HepG2 (cell line): ENCODE measurements around the gene AUNIP. TPM values are rescaled to one million over a fixed set of nuclear protein-coding genes. Genes with fewer than 3 reads are reported as not detected.

Experiments
- CBX5 ChIP-seq: sonication (generic); formaldehyde crosslinking; IDR thresholded peaks from 2 replicates; pipeline ENCODE4 v1.4.0; 2020; ENCODE audit warnings: missing genetic modification reagents, borderline replicate concordance
- ELF4 ChIP-seq: sonication (generic); formaldehyde crosslinking; IDR thresholded peaks from 2 replicates; pipeline ENCODE4 v1.5.0; 2020; ENCODE audit warnings: missing genetic modification reagents, mild to moderate bottlenecking, moderate library complexity, borderline replicate concordance
- ESRRA ChIP-seq: sonication (generic); formaldehyde crosslinking; IDR thresholded peaks from 2 replicates; pipeline ENCODE4 v1.5.1; 2020; ENCODE audit warnings: mild to moderate bottlenecking, low read depth, missing genetic modification reagents
- FOSL2 ChIP-seq: sonication (generic); formaldehyde crosslinking; IDR thresholded peaks from 2 replicates; pipeline ENCODE4 v1.4.0; 2020; ENCODE audit warnings: missing genetic modification reagents
- GPN1 ChIP-seq: sonication (generic); formaldehyde crosslinking; IDR thresholded peaks from 2 replicates; pipeline ENCODE4 v1.5.1; 2020; ENCODE audit warnings: missing genetic modification reagents, borderline replicate concordance
- GZF1 ChIP-seq: sonication (generic); formaldehyde crosslinking; IDR thresholded peaks from 2 replicates; pipeline ENCODE4 v1.5.1; 2020; ENCODE audit warnings: mild to moderate bottlenecking, missing genetic modification reagents
- HHEX ChIP-seq: IDR thresholded peaks from 2 replicates; pipeline ENCODE4 v1.6.1; 2016; ENCODE audit warnings: control low read depth
- MAF1 ChIP-seq: sonication (generic); formaldehyde crosslinking; IDR thresholded peaks from 2 replicates; pipeline ENCODE4 v1.5.0; 2020; ENCODE audit warnings: missing genetic modification reagents, borderline replicate concordance
- MED13 ChIP-seq: sonication (generic); formaldehyde crosslinking; IDR thresholded peaks from 2 replicates; pipeline ENCODE4 v1.5.0; 2020; ENCODE audit warnings: missing genetic modification reagents
- NKX3-1 ChIP-seq: sonication (generic); formaldehyde crosslinking; IDR thresholded peaks from 2 replicates; pipeline ENCODE4 v1.5.0; 2020; ENCODE audit warnings: missing genetic modification reagents
- PAF1 ChIP-seq: IDR thresholded peaks from 2 replicates; pipeline ENCODE4 v1.6.1; 2016; ENCODE audit warnings: missing genetic modification reagents, missing compliant biosample characterization
- PAX8 ChIP-seq: sonication (generic); formaldehyde crosslinking; IDR thresholded peaks from 2 replicates; pipeline ENCODE4 v1.8.0; 2022; ENCODE audit warnings: mild to moderate bottlenecking, missing genetic modification reagents, borderline replicate concordance
- POLR2A ChIP-seq, 2 experiments: IDR thresholded peaks; 2 replicates each; pipeline ENCODE4 v1.6.1; 2011; ENCODE audit warnings: low read depth in 2 of 2, low read length in 2 of 2, mild to moderate bottlenecking in 1 of 2, moderate library complexity in 1 of 2; ENCODE audit not compliant: insufficient read depth in 1 of 2
- REXO4 ChIP-seq: sonication (generic); formaldehyde crosslinking; IDR thresholded peaks from 2 replicates; pipeline ENCODE4 v1.8.0; 2022; ENCODE audit warnings: missing genetic modification reagents, mild to moderate bottlenecking, borderline replicate concordance
- SCMH1 ChIP-seq: sonication (generic); formaldehyde crosslinking; IDR thresholded peaks from 2 replicates; pipeline ENCODE4 v1.9.0; 2021; ENCODE audit warnings: missing genetic modification reagents, mild to moderate bottlenecking, borderline replicate concordance
- SNRNP70 ChIP-seq: fragments of 200-400 bp; formaldehyde crosslinking; IDR thresholded peaks from 2 replicates; pipeline ENCODE4 v1.6.1; 2017; ENCODE audit warnings: mild to moderate bottlenecking, low read depth, low read length, moderate library complexity
- SP140L ChIP-seq: sonication (generic); formaldehyde crosslinking; IDR thresholded peaks from 2 replicates; pipeline ENCODE4 v1.4.0; 2020; ENCODE audit warnings: missing genetic modification reagents, borderline replicate concordance
- TBL1XR1 ChIP-seq: fragments of 150-350 bp; IDR thresholded peaks from 2 replicates; pipeline ENCODE4 v1.6.1; 2014; ENCODE audit warnings: borderline replicate concordance, low read length; ENCODE audit not compliant: partially characterized antibody
- ZNF274 ChIP-seq: sonication (generic); formaldehyde crosslinking; IDR thresholded peaks from 2 replicates; pipeline ENCODE4 v1.5.1; 2020; ENCODE audit warnings: mild to moderate bottlenecking, missing genetic modification reagents
- ZNF431 ChIP-seq: sonication (generic); formaldehyde crosslinking; IDR thresholded peaks from 2 replicates; pipeline ENCODE4 v1.9.0; 2022; ENCODE audit warnings: missing genetic modification reagents, low read depth, mild to moderate bottlenecking, borderline replicate concordance
- ZNF451 ChIP-seq: sonication (generic); formaldehyde crosslinking; IDR thresholded peaks from 2 replicates; pipeline ENCODE4 v1.5.0; 2020; ENCODE audit warnings: mild to moderate bottlenecking, missing genetic modification reagents
- ZNF468 ChIP-seq: sonication (generic); formaldehyde crosslinking; IDR thresholded peaks from 2 replicates; pipeline ENCODE4 v1.8.0; 2022; ENCODE audit warnings: mild to moderate bottlenecking, moderate library complexity, missing genetic modification reagents
- ZNF672 ChIP-seq: sonication (generic); formaldehyde crosslinking; IDR thresholded peaks from 2 replicates; pipeline ENCODE4 v1.8.1; 2022; ENCODE audit warnings: missing genetic modification reagents
- polyA plus RNA-seq, 8 experiments: library from polyadenylated mRNA; depleted of rRNA in 3 of 8; stranded (reverse) in 7 of 8; unstranded in 1 of 8; fragments of >200 nt; fragmentation: Illumina TruSeq in 4 of 8; extraction: Trizol in 4 of 8; gene quantifications; 2 replicates each; pipeline versions ENCODE4 v1.2.1 to v1.2.3, GENCODE V29; 2011 to 2016; ENCODE audit warnings: low read depth in 4 of 8, missing spikeins in 1 of 8, mixed read lengths in 1 of 8; ENCODE audit not compliant: insufficient read depth in 1 of 8
- total RNA-seq, 5 experiments: library from RNA; depleted of rRNA; stranded (reverse); fragments of >200 nt; fragmentation: Illumina TruSeq; extraction: Trizol; gene quantifications; 2 replicates each; pipeline ENCODE4 v1.2.3, GENCODE V29; 2016; ENCODE audit warnings: low read depth in 1 of 5
- TF ChIP-seq, protein P1 (sequence below): sonication (generic); formaldehyde crosslinking; IDR thresholded peaks from 2 replicates; pipeline ENCODE4 v1.4.0; 2020; ENCODE audit warnings: missing genetic modification reagents
- TF ChIP-seq, protein P2 (sequence below): sonication (generic); formaldehyde crosslinking; IDR thresholded peaks from 2 replicates; pipeline ENCODE4 v1.9.0; 2022; ENCODE audit warnings: missing genetic modification reagents, mild to moderate bottlenecking, borderline replicate concordance
- TF ChIP-seq, protein P3 (sequence below): sonication (generic); formaldehyde crosslinking; IDR thresholded peaks from 2 replicates; pipeline ENCODE4 v1.5.1; 2020; ENCODE audit warnings: missing genetic modification reagents, mild to moderate bottlenecking, borderline replicate concordance

AUNIP gene
- total and polyA plus RNA-seq, 2 of the 13 experiments (the other 11 are each of a cell fraction or from before 2014, with no cell fraction given), result 3.8 to 12.3 TPM

DNA sequence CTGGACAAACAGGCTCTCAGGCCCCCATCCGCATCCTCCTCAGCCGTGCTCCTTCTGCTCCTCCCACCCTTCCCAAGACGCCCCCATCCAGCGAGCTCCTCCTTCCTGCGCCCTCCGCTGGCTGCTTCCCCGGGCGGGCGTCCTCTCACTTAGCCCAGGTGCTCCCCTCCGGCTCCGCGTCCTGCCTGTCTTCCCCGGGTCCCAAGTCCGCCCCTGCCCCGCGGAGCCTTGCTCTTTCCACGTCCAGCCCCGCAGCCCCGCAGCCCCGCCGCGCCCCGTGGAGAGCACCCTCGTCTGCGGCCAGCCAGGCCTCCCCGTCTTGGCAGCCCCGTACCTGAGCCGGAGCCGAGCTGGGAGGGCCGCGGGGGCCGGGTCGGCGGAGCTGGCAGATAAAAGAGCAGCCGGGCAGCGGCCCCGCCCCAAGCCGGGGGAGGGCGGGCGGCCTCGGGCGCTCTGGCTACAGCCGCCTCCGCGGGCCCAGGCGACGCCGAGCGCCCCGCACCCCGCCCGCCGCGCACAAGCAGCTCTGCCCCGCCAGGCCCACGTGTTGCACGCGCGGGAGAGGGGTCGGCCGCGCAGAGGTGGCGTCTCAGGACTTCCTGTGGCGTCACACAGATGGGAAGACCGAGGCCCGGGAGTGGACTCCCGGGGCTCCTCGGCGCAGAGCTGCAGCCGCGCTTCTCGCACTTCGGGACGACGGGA, 16.0 kb upstream of the AUNIP start, which contains the start of gene PAQR7 (continued):
- TF ChIP-seq, protein P1, sequence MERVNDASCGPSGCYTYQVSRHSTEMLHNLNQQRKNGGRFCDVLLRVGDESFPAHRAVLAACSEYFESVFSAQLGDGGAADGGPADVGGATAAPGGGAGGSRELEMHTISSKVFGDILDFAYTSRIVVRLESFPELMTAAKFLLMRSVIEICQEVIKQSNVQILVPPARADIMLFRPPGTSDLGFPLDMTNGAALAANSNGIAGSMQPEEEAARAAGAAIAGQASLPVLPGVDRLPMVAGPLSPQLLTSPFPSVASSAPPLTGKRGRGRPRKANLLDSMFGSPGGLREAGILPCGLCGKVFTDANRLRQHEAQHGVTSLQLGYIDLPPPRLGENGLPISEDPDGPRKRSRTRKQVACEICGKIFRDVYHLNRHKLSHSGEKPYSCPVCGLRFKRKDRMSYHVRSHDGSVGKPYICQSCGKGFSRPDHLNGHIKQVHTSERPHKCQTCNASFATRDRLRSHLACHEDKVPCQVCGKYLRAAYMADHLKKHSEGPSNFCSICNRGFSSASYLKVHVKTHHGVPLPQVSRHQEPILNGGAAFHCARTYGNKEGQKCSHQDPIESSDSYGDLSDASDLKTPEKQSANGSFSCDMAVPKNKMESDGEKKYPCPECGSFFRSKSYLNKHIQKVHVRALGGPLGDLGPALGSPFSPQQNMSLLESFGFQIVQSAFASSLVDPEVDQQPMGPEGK (CRISPR knock-in tag), result peak; percentile 90
- TF ChIP-seq ZNF431 (peak; percentile 58; the same call in 1 of the 2 replicates), REXO4 (peak; percentile 84; the same call in 1 of the 2 replicates), NKX3-1 (CRISPR knock-in tag) (peak; percentile 78; the same call in 1 of the 2 replicates), ZNF672 (CRISPR knock-in tag) (no peak), ESRRA (CRISPR knock-in tag) (peak; percentile 60), ZNF468 (peak; percentile 88; the same call in 1 of the 2 replicates), FOSL2 (peak; percentile 41; the same call in 1 of the 2 replicates), ZNF451 (CRISPR knock-in tag) (peak; percentile 89; the same call in 1 of the 2 replicates), GPN1 (CRISPR knock-in tag) (no peak), POLR2A (IDR thresholded peaks at IDR 0.05; ENCODE audit: insufficient read depth in 1 of 2, low read depth in 2 of 2, low read length in 2 of 2) (peak in 1 of 2 experiments; percentile 60; a peak in 3 of 4 replicates), HHEX (CRISPR knock-in tag) (no peak), ZNF274 (peak; percentile 97), GZF1 (CRISPR knock-in tag) (no peak), SNRNP70 (no peak), PAF1 (CRISPR knock-in tag) (no peak), MAF1 (CRISPR knock-in tag) (no peak), PAX8 (CRISPR knock-in tag) (peak; percentile 97), SCMH1 (CRISPR knock-in tag) (no peak), MED13 (CRISPR knock-in tag) (no peak), CBX5 (CRISPR knock-in tag) (0 out of 2 replicates have a peak, but pooled peaks have one; percentile 1), TBL1XR1 (no peak), SP140L (CRISPR knock-in tag) (no peak; the same call in 1 of the 2 replicates), ELF4 (CRISPR knock-in tag) (no peak)
- TF ChIP-seq, protein P2, sequence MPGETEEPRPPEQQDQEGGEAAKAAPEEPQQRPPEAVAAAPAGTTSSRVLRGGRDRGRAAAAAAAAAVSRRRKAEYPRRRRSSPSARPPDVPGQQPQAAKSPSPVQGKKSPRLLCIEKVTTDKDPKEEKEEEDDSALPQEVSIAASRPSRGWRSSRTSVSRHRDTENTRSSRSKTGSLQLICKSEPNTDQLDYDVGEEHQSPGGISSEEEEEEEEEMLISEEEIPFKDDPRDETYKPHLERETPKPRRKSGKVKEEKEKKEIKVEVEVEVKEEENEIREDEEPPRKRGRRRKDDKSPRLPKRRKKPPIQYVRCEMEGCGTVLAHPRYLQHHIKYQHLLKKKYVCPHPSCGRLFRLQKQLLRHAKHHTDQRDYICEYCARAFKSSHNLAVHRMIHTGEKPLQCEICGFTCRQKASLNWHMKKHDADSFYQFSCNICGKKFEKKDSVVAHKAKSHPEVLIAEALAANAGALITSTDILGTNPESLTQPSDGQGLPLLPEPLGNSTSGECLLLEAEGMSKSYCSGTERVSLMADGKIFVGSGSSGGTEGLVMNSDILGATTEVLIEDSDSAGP (CRISPR knock-in tag), result peak; percentile 69
- TF ChIP-seq, protein P3, sequence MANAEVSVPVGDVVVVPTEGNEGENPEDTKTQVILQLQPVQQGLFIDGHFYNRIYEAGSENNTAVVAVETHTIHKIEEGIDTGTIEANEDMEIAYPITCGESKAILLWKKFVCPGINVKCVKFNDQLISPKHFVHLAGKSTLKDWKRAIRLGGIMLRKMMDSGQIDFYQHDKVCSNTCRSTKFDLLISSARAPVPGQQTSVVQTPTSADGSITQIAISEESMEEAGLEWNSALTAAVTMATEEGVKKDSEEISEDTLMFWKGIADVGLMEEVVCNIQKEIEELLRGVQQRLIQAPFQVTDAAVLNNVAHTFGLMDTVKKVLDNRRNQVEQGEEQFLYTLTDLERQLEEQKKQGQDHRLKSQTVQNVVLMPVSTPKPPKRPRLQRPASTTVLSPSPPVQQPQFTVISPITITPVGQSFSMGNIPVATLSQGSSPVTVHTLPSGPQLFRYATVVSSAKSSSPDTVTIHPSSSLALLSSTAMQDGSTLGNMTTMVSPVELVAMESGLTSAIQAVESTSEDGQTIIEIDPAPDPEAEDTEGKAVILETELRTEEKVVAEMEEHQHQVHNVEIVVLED (CRISPR knock-in tag), result peak; percentile 46; the same call in 1 of the 2 replicates
